OCI-LY7 (cell line): ENCODE results near the gene PLXDC1.

Experiments
- CTCF ChIP-seq: fragments of 200-600 bp; sonication (generic); conservative IDR thresholded peaks from 2 replicates; pipeline ENCODE4 v1.5.1; 2014; ENCODE audit warnings: mild to moderate bottlenecking, antibody characterized with exemption, low read length, moderate library complexity, mixed read lengths
- EZH2phosphoT487 ChIP-seq: fragments of 200-600 bp; sonication (generic); IDR thresholded peaks from 2 replicates; pipeline ENCODE4 v1.6.1; 2018; ENCODE audit warnings: low read depth, borderline replicate concordance, mild to moderate bottlenecking, mixed run types, antibody characterized with exemption, low read length, moderate library complexity, mixed read lengths

GRCh38 chr17:39164675-39165143 lies 13.3 kb upstream of the PLXDC1 start:
- peak; percentile 93 for TF ChIP-seq CTCF
- no peak for TF ChIP-seq EZH2phosphoT487
